OCI-LY7 (cell line): Measurements from ENCODE around the gene CFAP73.

Experiments used
- EZH2phosphoT487 ChIP-seq: fragments of 200-600 bp; sonication (generic); IDR thresholded peaks from 2 replicates; pipeline ENCODE4 v1.6.1; 2018; ENCODE audit warnings: low read depth, borderline replicate concordance, mild to moderate bottlenecking, mixed run types, antibody characterized with exemption, low read length, moderate library complexity, mixed read lengths
- TF ChIP-seq, protein P1 (sequence below): fragments of 200-600 bp; sonication (generic); conservative IDR thresholded peaks from 2 replicates; pipeline ENCODE4 v1.5.1; 2014; ENCODE audit warnings: mild to moderate bottlenecking, antibody characterized with exemption, low read length, moderate library complexity, mixed read lengths

GRCh38 chr12:113142173-113142885 lies 7.2 kb upstream of the CFAP73 start:
- TF ChIP-seq, protein P1, sequence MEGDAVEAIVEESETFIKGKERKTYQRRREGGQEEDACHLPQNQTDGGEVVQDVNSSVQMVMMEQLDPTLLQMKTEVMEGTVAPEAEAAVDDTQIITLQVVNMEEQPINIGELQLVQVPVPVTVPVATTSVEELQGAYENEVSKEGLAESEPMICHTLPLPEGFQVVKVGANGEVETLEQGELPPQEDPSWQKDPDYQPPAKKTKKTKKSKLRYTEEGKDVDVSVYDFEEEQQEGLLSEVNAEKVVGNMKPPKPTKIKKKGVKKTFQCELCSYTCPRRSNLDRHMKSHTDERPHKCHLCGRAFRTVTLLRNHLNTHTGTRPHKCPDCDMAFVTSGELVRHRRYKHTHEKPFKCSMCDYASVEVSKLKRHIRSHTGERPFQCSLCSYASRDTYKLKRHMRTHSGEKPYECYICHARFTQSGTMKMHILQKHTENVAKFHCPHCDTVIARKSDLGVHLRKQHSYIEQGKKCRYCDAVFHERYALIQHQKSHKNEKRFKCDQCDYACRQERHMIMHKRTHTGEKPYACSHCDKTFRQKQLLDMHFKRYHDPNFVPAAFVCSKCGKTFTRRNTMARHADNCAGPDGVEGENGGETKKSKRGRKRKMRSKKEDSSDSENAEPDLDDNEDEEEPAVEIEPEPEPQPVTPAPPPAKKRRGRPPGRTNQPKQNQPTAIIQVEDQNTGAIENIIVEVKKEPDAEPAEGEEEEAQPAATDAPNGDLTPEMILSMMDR = no peak
- TF ChIP-seq EZH2phosphoT487 = no peak
